HCT116 (cell line): ENCODE measurements around the gene RSPO4. TPM values are rescaled to one million over a fixed set of nuclear protein-coding genes. Genes with fewer than 3 reads are reported as not detected.

Experiments used
- ATAC-seq: fragments of 200-7000 bp; cut with Tn5 transposase; 2 replicates; pipeline ENCODE4 v1.9.1; 2020; ENCODE audit warnings: mild to moderate bottlenecking, moderate library complexity
- BruUV-seq: library from RNA; stranded (reverse); fragments of 400-500 nt; replicated peaks from 2 replicates; lab custom pipeline; 2021; lab: Mats Ljungman, UMichigan
- CTCF ChIA-PET: fragments of 300-600 bp; sonication (Branson Sonifier 250); formaldehyde crosslinking; loops from one replicate; lab custom pipeline; 2021; ENCODE audit warnings: antibody characterized with exemption; lab: Charles Lee
- POLR2A ChIA-PET: fragments of 300-600, 350-600 bp; sonication (Branson Sonifier 250); formaldehyde crosslinking; loops from one replicate; lab custom pipeline; 2021; ENCODE audit warnings: antibody characterized with exemption; lab: Charles Lee
- RAD21 ChIA-PET, 2 experiments: fragments of 300-600 bp; sonication (Branson Sonifier 250); formaldehyde crosslinking; loops; one replicate each; lab custom pipeline; 2023; ENCODE audit warnings: low total read pairs in 2 of 2; ENCODE audit not compliant: uncharacterized antibody in 2 of 2, unreplicated experiment in 2 of 2, low non-redundant PET in 1 of 2; lab: Charles Lee
- DNase-seq: peaks from one replicate; pipeline ENCODE4 v3.0.0-alpha.2; 2010; ENCODE audit warnings: low read depth, low spot score
- H2AFZ ChIP-seq: fragments of 200-600 bp; shearing (Covaris generic), sonication (generic); 2 replicates; pipeline ENCODE4 v1.6.1; 2017; ENCODE audit warnings: low read depth, mixed run types, mixed read lengths, antibody characterized with exemption, low read length; ENCODE audit not compliant: poor library complexity, severe bottlenecking
- H3K27ac ChIP-seq: 2 replicates; pipeline ENCODE4 v1.5.1; 2012; ENCODE audit warnings: low read depth, low read length
- H3K27me3 ChIP-seq: fragments of 200-600 bp; sonication (generic); 2 replicates; pipeline ENCODE4 v1.6.1; 2016; ENCODE audit warnings: mixed run types, low read length, mixed read lengths; ENCODE audit not compliant: insufficient read depth
- H3K36me3 ChIP-seq, 2 experiments: fragments of 200-500 bp in 1 of 2; fragments of 200-600 bp in 1 of 2; sonication (Bioruptor generic) in 1 of 2; sonication (generic) in 1 of 2; 2 replicates each; pipeline versions ENCODE4 v1.5.1 to v1.6.1; 2014 to 2016; ENCODE audit warnings: low read length in 2 of 2, inconsistent platforms in 1 of 2, mixed read lengths in 1 of 2, mixed run types in 1 of 2; ENCODE audit not compliant: insufficient read depth in 2 of 2, control insufficient read depth in 1 of 2
- H3K4me1 ChIP-seq, 2 experiments: fragments of 200-600 bp in 1 of 2; sonication (generic) in 1 of 2; 2 replicates each; pipeline versions ENCODE4 v1.5.1 to v1.6.1; 2012 to 2017; ENCODE audit warnings: low read length in 2 of 2, inconsistent platforms in 1 of 2, mild to moderate bottlenecking in 1 of 2, mixed read lengths in 1 of 2, mixed run types in 1 of 2, moderate library complexity in 1 of 2; ENCODE audit not compliant: insufficient read depth in 2 of 2, control insufficient read depth in 1 of 2
- H3K4me2 ChIP-seq: fragments of 200-600 bp; sonication (generic); 2 replicates; pipeline ENCODE4 v1.6.1; 2017; ENCODE audit warnings: mixed run types, low read length, mixed read lengths
- H3K4me3 ChIP-seq, 2 experiments: fragments of 200-600 bp in 1 of 2; sonication (generic) in 1 of 2; replicated peaks in 1 of 2; 2 replicates each; pipeline ENCODE4 v1.5.1; 2011 to 2016; ENCODE audit warnings: low read length in 2 of 2, control low read depth in 1 of 2, low read depth in 1 of 2, mild to moderate bottlenecking in 1 of 2, mixed read lengths in 1 of 2, mixed run types in 1 of 2
- H3K79me2 ChIP-seq: fragments of 200-600 bp; sonication (generic); 2 replicates; pipeline ENCODE4 v1.6.1; 2017; ENCODE audit warnings: mild to moderate bottlenecking, mixed run types, low read length, moderate library complexity, mixed read lengths; ENCODE audit not compliant: insufficient read depth
- H3K9ac ChIP-seq: fragments of 200-600 bp; sonication (generic); 2 replicates; pipeline ENCODE4 v1.6.1; 2016; ENCODE audit warnings: low read length, mixed read lengths
- H3K9me2 ChIP-seq: fragments of 200-600 bp; sonication (generic), shearing (Covaris generic); 2 replicates; pipeline ENCODE4 v1.6.1; 2017; ENCODE audit warnings: mixed run types, mild to moderate bottlenecking, moderate library complexity; ENCODE audit not compliant: insufficient read depth
- H3K9me3 ChIP-seq, 2 experiments: fragments of 200-500 bp in 1 of 2; fragments of 200-600 bp in 1 of 2; sonication (Bioruptor generic) in 1 of 2; sonication (generic) in 1 of 2; 2 replicates each; pipeline ENCODE4 v1.6.1; 2014 to 2017; ENCODE audit warnings: low read length in 2 of 2, mixed read lengths in 2 of 2, inconsistent platforms in 1 of 2, low read depth in 1 of 2, mild to moderate bottlenecking in 1 of 2, mixed run types in 1 of 2, moderate library complexity in 1 of 2; ENCODE audit not compliant: control insufficient read depth in 1 of 2, insufficient read depth in 1 of 2
- H4K20me1 ChIP-seq: fragments of 200-600 bp; sonication (generic), shearing (Covaris generic); 2 replicates; pipeline ENCODE4 v1.6.1; 2017; ENCODE audit warnings: mixed run types, mild to moderate bottlenecking, moderate library complexity; ENCODE audit not compliant: insufficient read depth
- CBX3 ChIP-seq: IDR thresholded peaks from 2 replicates; pipeline ENCODE4 v1.6.1; 2012; ENCODE audit warnings: low read depth
- CEBPB ChIP-seq: IDR thresholded peaks from 2 replicates; pipeline ENCODE4 v1.6.1; 2012; ENCODE audit warnings: low read depth
- EGR1 ChIP-seq: IDR thresholded peaks from 2 replicates; pipeline ENCODE4 v1.6.1; 2012; ENCODE audit warnings: low read depth
- FOSL1 ChIP-seq: IDR thresholded peaks from 2 replicates; pipeline ENCODE4 v1.6.1; 2012; ENCODE audit warnings: low read depth
- JUND ChIP-seq: IDR thresholded peaks from 2 replicates; pipeline ENCODE4 v1.6.1; 2012
- POLR2AphosphoS5 ChIP-seq: IDR thresholded peaks from 2 replicates; pipeline ENCODE4 v1.6.1; 2011; ENCODE audit warnings: mild to moderate bottlenecking, low read depth, low read length, moderate library complexity
- SIN3A ChIP-seq: IDR thresholded peaks from 2 replicates; pipeline ENCODE4 v1.6.1; 2012; ENCODE audit warnings: low read depth
- SP1 ChIP-seq: IDR thresholded peaks from 2 replicates; pipeline ENCODE4 v1.6.1; 2012; ENCODE audit warnings: low read depth
- SRF ChIP-seq: IDR thresholded peaks from 2 replicates; pipeline ENCODE4 v1.6.1; 2012; ENCODE audit warnings: low read depth
- TCF7L2 ChIP-seq: IDR thresholded peaks from 2 replicates; pipeline ENCODE4 v1.7.0; 2011; ENCODE audit warnings: borderline replicate concordance, inconsistent platforms; ENCODE audit not compliant: insufficient read depth, insufficient read length; ENCODE audit errors: extremely low read depth
- YY1 ChIP-seq: IDR thresholded peaks from 2 replicates; pipeline ENCODE4 v1.6.1; 2011; ENCODE audit warnings: low read length, low read depth, moderate library complexity, mild to moderate bottlenecking; ENCODE audit not compliant: insufficient replicate concordance; ENCODE audit errors: extremely low read depth
- ZFX ChIP-seq: fragments of 450-650 bp; IDR thresholded peaks from 2 replicates; pipeline ENCODE4 v1.6.1; 2017
- intact Hi-C: fragments of 100-400 bp; cut with micrococcal nuclease; formaldehyde crosslinking; loops from 2 replicates; pipeline ENCODE4 v1.10.0; 2022
- total RNA-seq: library from RNA; stranded (reverse); gene quantifications from one replicate; pipeline ENCODE4 v1.2.1, GENCODE V29; 2021; ENCODE audit not compliant: unreplicated experiment
- TF ChIP-seq, protein P1 (sequence below): IDR thresholded peaks from 2 replicates; pipeline ENCODE4 v1.6.1; 2012
- TF ChIP-seq, protein P2 (sequence below), 3 experiments: fragments of 200-600 bp in 1 of 3; sonication (generic) in 1 of 3; IDR thresholded peaks in 2 of 3; conservative IDR thresholded peaks in 1 of 3; 2 replicates each; pipeline ENCODE4 v1.5.1; 2012 to 2017; ENCODE audit warnings: low read depth in 2 of 3, low read length in 2 of 3, antibody characterized with exemption in 1 of 3, borderline replicate concordance in 1 of 3, control low read depth in 1 of 3, mild to moderate bottlenecking in 1 of 3, mixed read lengths in 1 of 3, mixed run types in 1 of 3, moderate library complexity in 1 of 3; ENCODE audit not compliant: insufficient read depth in 1 of 3
- TF ChIP-seq, protein P3 (sequence below): IDR thresholded peaks from 2 replicates; pipeline ENCODE4 v1.6.1; 2012
- TF ChIP-seq, protein P4 (sequence below): IDR thresholded peaks from 2 replicates; pipeline ENCODE4 v1.6.1; 2012; ENCODE audit warnings: low read depth

The RSPO4 gene
- total RNA-seq, 1 experiment from 2014 or later: 0.84 TPM

DNA sequence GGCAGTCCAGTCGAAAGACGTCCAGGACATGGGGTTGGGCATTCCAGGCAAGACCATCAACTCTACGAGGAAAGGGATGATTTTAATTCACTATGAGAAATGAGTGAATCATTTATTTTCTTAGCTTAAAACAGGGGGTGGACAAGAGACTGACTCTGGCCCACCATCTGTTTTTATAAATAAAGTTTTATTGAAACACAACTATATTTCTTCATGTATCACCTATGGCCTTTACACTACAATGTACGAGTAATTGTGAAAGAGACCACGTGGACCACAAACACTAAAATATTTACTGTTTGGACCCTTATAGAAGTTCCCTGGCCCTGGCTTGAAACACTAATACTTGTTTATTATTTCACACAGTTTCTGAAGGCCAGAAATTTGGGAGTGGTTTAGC, 15.6 kb upstream of the RSPO4 start (continued):
- TF ChIP-seq SP1 (no peak), FOSL1 (no peak), SIN3A (no peak)
- TF ChIP-seq, protein P1, sequence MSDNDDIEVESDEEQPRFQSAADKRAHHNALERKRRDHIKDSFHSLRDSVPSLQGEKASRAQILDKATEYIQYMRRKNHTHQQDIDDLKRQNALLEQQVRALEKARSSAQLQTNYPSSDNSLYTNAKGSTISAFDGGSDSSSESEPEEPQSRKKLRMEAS: no peak
- TF ChIP-seq, protein P2, sequence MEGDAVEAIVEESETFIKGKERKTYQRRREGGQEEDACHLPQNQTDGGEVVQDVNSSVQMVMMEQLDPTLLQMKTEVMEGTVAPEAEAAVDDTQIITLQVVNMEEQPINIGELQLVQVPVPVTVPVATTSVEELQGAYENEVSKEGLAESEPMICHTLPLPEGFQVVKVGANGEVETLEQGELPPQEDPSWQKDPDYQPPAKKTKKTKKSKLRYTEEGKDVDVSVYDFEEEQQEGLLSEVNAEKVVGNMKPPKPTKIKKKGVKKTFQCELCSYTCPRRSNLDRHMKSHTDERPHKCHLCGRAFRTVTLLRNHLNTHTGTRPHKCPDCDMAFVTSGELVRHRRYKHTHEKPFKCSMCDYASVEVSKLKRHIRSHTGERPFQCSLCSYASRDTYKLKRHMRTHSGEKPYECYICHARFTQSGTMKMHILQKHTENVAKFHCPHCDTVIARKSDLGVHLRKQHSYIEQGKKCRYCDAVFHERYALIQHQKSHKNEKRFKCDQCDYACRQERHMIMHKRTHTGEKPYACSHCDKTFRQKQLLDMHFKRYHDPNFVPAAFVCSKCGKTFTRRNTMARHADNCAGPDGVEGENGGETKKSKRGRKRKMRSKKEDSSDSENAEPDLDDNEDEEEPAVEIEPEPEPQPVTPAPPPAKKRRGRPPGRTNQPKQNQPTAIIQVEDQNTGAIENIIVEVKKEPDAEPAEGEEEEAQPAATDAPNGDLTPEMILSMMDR (IDR thresholded peaks at IDR 0.05 in 2 of 3, conservative IDR thresholded peaks at IDR 0.05 in 1 of 3; ENCODE audit: borderline replicate concordance in 1 of 3, insufficient read depth in 1 of 3, low read depth in 2 of 3, low read length in 2 of 3): no peak

DNA sequence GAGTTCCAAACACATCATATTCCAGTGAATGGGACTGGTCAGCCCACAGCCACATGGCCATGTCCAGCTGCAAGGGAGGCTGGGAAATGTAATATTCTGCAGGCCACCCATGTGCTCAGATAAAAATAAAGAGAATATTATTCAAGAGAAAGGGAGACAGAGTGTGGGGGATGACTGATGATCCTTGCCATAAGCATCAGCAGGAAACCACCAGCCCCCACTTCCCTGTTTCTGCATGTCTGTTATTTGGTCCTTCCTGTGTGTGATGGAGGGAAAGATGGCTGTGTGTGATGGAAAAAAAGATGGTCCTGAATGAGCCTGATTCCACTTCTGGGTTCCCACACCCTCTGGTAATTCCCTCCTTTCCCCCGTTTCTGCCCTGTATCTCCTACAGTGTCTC, 13.1 kb upstream of the RSPO4 start:
- H3K9me2 ChIP-seq: no peaks in the 10 kb centered on the region
- BruUV-seq: no TSS peak
- H3K27me3 ChIP-seq: no peaks in the 10 kb centered on the region
- no peak overlapping the region for H3K4me3 ChIP-seq
- H3K27ac ChIP-seq: no peak overlapping the region
- no peaks in the 10 kb centered on the region for H3K4me1 ChIP-seq
- DNase-seq: no peak
- H3K9ac ChIP-seq: no peak overlapping the region
- ChIA-PET RAD21 (no interaction called here), POLR2A (no interaction called here), CTCF (no interaction called here)
- H4K20me1 ChIP-seq: no peaks in the 10 kb centered on the region
- no peaks in the 10 kb centered on the region for H3K36me3 ChIP-seq
- no peak overlapping the region for H2AFZ ChIP-seq
- no peaks in the 10 kb centered on the region for H3K79me2 ChIP-seq
- H3K4me2 ChIP-seq: no peak overlapping the region
- no peak for ATAC-seq
- no peaks in the 10 kb centered on the region for H3K9me3 ChIP-seq
- intact Hi-C loops: no loop called here
- TF ChIP-seq, protein P3, sequence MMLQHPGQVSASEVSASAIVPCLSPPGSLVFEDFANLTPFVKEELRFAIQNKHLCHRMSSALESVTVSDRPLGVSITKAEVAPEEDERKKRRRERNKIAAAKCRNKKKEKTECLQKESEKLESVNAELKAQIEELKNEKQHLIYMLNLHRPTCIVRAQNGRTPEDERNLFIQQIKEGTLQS: no peak
- TF ChIP-seq, protein P1: no peak
- TF ChIP-seq, protein P4, sequence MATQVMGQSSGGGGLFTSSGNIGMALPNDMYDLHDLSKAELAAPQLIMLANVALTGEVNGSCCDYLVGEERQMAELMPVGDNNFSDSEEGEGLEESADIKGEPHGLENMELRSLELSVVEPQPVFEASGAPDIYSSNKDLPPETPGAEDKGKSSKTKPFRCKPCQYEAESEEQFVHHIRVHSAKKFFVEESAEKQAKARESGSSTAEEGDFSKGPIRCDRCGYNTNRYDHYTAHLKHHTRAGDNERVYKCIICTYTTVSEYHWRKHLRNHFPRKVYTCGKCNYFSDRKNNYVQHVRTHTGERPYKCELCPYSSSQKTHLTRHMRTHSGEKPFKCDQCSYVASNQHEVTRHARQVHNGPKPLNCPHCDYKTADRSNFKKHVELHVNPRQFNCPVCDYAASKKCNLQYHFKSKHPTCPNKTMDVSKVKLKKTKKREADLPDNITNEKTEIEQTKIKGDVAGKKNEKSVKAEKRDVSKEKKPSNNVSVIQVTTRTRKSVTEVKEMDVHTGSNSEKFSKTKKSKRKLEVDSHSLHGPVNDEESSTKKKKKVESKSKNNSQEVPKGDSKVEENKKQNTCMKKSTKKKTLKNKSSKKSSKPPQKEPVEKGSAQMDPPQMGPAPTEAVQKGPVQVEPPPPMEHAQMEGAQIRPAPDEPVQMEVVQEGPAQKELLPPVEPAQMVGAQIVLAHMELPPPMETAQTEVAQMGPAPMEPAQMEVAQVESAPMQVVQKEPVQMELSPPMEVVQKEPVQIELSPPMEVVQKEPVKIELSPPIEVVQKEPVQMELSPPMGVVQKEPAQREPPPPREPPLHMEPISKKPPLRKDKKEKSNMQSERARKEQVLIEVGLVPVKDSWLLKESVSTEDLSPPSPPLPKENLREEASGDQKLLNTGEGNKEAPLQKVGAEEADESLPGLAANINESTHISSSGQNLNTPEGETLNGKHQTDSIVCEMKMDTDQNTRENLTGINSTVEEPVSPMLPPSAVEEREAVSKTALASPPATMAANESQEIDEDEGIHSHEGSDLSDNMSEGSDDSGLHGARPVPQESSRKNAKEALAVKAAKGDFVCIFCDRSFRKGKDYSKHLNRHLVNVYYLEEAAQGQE: no peak
- TF ChIP-seq CBX3 (no peak), CEBPB (no peak), ZFX (no peak), POLR2AphosphoS5 (no peak), JUND (no peak), EGR1 (no peak), SP1 (no peak), YY1 (no peak), TCF7L2 (no peak), SRF (no peak)
- TF ChIP-seq, all 23 proteins: peak for 0
